ENCODE measurements around the gene PANX2. TPM values are rescaled to one million over a fixed set of nuclear protein-coding genes. Genes with fewer than 3 reads are reported as not detected.
"Not testable (repeated sequence)": the region's sequence is repeated elsewhere in the genome, so short reads cannot be mapped to it uniquely, and the experiment has no call there.

PANX2 gene
- total RNA-seq, 4 donors from 2014 or later, result 0.40 to 0.83 TPM; not detected in 2

GRCh38 chr22:50146439-50147238 is 23.9 kb upstream of the PANX2 start:
- in situ Hi-C loops (cut with MboI; ENCODE audit: low sequenced_read_pairs in 4 of 4), result no loop called here
- DNase-seq (peak in 1 of 2 donors; percentile 23), ATAC-seq (peak in 1 of 2 donors; percentile 49)
- intact Hi-C loops (cut with DNase I; ENCODE audit: low total_unique reads), result loop anchor here (5.0 kb wide), 1 partner anchor 61 kb away; no protein-coding TSS in a partner anchor
- H3K36me3 ChIP-seq, result no peaks in the 10 kb centered on the region
- peaks cover 4 to 20% (median 12%) of the 10 kb centered on the region in 3 donors for H3K27me3 ChIP-seq
- TF ChIP-seq POLR2A (IDR thresholded peaks at IDR 0.05) (no peak), CTCF (IDR thresholded peaks at IDR 0.05 in 4 of 5, conservative IDR thresholded peaks at IDR 0.05 in 1 of 5) (peak; percentile 20 to 53 (median 45))
- no peaks in the 10 kb centered on the region for H3K4me1 ChIP-seq
- no peak overlapping the region for H3K4me3 ChIP-seq
- H3K9me3 ChIP-seq, result no peaks in the 10 kb centered on the region
- H3K27ac ChIP-seq, result no peak overlapping the region

- intact Hi-C loops (cut with DNase I; ENCODE audit: low total_unique reads), result loop anchor here (5.0 kb wide), 1 partner anchor 60 kb away; no protein-coding TSS in a partner anchor
- H3K4me3 ChIP-seq; ATAC-seq; H3K27ac ChIP-seq; H3K4me1 ChIP-seq; DNase-seq; in situ Hi-C loops (cut with MboI; ENCODE audit: low sequenced_read_pairs in 4 of 4); H3K36me3 ChIP-seq; H3K9me3 ChIP-seq: not testable (repeated sequence)
- H3K27me3 ChIP-seq, result peaks cover 3 to 13% (median 4%) of the 10 kb centered on the region in 3 donors
Measured at GRCh38 chr22:50147258-50148165, 23.0 kb upstream of the PANX2 start.

GRCh38 chr22:50148166-50148500 is 22.4 kb upstream of the PANX2 start:
- Histone ChIP-seq H3K27ac (no peak overlapping the region), H3K36me3 (no peaks in the 10 kb centered on the region), H3K4me3 (no peak overlapping the region), H3K9me3 (no peaks in the 10 kb centered on the region), H3K27me3 (peaks cover 0 to 8% (median 2%) of the 10 kb centered on the region in 3 donors), H3K4me1 (no peaks in the 10 kb centered on the region)
- ATAC-seq (no peak), DNase-seq (no peak)
- intact Hi-C loops (cut with DNase I; ENCODE audit: low total_unique reads) (loop anchor here (5.0 kb wide), 1 partner anchor 59 kb away; no protein-coding TSS in a partner anchor), in situ Hi-C loops (cut with MboI; ENCODE audit: low sequenced_read_pairs in 4 of 4) (no loop called here)
- TF ChIP-seq CTCF (IDR thresholded peaks at IDR 0.05 in 4 of 5, conservative IDR thresholded peaks at IDR 0.05 in 1 of 5) (no peak), POLR2A (IDR thresholded peaks at IDR 0.05) (no peak)

- Histone ChIP-seq H3K9me3 (no peaks in the 10 kb centered on the region), H3K36me3 (no peaks in the 10 kb centered on the region), H3K4me3 (no peak overlapping the region), H3K27me3 (peaks cover 0 to 8% (median 0%) of the 10 kb centered on the region in 3 donors), H3K4me1 (no peaks in the 10 kb centered on the region), H3K27ac (no peak overlapping the region)
- ATAC-seq (peak in 1 of 2 donors; percentile 62), DNase-seq (no peak)
- in situ Hi-C loops (cut with MboI; ENCODE audit: low sequenced_read_pairs in 4 of 4), result no loop called here
- intact Hi-C loops (cut with DNase I; ENCODE audit: low total_unique reads), result loop anchor here (5.0 kb wide), 1 partner anchor 58 kb away; no protein-coding TSS in a partner anchor
- TF ChIP-seq POLR2A (IDR thresholded peaks at IDR 0.05) (no peak), CTCF (IDR thresholded peaks at IDR 0.05 in 4 of 5, conservative IDR thresholded peaks at IDR 0.05 in 1 of 5) (peak in 4 of 5 experiments; percentile 34 to 55 (median 48))
Measured at GRCh38 chr22:50148991-50149721, 21.4 kb upstream of the PANX2 start.

Measured in gastrocnemius medialis (tissue), 4 donors.